Inflammatory macrophage (primary cell): ENCODE data around the gene DLG5.
"Not testable (repeated sequence)": the region's sequence is repeated elsewhere in the genome, so short reads cannot be mapped to it uniquely, and the experiment has no call there.

Experiments
- DNase-seq, 2 donors: peaks; one replicate each; pipeline ENCODE4 v3.0.0-alpha.2; 2020 to 2022

DLG5 gene

DNA sequence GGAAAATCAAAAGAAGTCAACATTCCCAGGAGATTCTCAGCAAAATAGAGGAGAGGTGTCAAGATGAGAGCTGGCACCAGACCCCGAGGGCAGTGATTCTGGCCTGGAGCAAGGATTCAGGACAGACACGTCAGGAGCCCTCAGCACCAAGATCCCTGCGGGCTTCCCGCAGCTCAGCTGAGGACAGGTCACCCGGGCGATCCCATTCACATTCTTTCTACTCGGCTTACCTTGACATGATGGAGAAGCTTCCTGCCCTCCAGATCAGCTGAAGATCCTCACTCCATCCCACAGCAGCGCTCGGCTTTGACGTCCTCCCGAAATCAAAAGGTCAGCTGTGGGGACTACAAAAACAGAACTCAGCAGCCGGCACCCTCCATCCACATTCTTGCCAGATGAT is 139.1 kb downstream of the DLG5 start:
- DNase-seq = no peak

DNA sequence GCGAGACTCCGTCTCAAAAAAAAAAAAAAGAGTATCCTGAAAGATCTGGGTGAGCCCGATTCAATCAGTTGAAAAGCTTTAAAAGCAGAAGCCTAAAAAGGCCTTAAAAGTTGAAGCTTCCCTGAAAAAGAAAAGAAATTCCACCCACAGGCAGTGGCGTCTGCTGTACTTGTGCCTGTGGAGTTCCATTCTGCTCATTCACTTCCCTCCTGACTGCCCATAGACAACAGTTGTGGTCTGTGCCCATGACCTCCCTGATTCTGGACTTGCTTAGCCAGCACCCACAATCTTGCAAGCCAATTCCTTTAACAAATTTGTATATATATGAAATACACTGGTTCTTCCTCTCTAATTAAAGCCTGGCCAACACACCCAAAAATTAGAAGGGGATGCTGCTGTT is 141.7 kb downstream of the DLG5 start:
- DNase-seq = peak; percentile 29 to 59

DNA sequence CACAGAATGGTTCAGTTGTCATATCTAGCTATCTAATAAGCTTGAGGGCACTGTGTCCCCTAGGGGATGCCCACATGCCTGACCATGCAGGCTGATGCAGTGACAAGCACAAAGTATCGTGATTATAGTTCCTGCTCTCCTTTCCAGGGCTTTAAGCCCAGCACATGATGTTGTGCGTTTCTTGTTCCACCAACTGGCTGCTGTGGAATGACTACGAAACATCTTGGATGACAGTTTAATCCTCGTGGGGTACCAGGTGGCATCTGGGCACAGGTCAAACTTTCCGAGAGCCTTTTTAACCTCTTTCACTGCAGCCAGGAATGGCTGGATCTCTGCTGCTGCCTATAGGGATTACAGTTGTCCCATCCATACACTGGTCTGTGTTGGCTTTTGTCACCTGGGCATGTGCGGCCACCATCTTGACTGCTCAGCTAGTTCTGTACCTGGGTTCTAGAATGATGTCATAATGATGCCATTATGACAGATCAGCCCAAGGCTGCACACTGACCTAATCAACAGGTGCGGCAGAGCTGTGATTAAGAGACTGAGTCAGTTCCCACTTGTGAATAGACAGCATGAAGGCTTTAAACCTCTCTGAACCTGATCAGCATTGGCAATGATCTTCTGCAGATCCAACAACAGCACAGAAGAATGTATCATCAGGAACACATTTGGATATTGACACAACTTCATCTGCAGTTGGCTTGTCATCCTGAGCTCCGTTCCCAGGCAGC is 144.1 kb downstream of the DLG5 start:
- no peak for DNase-seq

DNA sequence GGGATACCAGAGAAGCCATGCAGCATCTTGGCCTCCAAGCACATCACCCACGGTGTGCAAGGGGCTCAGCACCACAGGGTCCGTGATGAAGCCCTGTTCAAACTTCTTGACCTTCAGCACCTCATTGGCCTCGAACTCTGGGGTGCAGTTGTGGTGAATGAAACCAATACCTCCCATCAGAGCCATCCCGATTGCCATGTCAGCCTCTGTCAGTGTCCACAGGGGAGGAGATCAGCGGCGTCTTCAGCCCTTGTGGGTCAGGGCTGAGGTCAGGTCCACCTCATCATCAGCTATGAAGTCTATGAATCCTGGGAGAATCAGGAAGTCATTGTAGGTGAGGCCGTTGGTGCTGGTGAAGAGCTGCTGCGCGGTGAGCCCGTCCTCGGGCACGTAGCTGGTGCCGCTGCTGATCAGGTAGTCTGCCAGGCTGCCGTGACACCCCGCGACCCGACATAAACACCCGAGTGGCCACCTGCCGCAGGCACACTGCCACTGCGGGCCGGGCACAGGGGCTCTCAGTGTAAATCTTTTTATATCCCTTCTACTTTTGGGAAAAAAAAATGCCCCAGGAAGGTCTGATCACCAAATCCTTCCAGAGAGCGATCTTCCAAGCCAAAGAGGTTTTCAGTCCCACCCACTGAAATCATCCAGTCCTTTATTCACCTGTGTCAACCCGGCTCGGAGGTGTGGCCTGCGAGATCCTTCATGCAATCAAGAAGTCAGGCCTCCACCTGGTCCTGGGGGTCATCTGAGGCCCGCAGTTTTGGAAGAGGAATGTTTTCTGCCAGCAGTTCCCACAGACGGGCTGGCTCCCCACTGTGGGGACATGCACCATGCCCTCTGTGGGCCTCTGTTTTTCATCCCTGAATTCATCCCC is 144.9 kb downstream of the DLG5 start:
- DNase-seq = no peak

DNA sequence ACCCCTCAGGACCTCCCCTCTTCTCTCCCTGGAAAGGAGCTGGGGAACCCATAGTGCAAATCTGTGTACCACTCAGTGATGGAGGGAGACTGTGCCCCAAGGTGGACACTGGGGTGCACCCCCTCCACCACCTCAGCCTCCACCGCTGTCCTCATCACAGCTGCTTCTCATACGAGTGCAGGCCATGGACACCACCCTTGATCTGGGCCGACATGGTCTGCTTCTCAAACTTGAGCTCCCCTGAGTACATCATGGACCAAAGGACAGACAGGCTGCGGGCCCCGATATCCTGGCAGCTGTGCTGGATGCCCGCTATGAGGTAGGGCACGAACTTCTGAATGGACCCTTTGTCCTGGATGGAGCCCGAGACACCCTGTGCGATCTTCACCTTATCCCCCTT is 146.4 kb downstream of the DLG5 start:
- no peak for DNase-seq

DNA sequence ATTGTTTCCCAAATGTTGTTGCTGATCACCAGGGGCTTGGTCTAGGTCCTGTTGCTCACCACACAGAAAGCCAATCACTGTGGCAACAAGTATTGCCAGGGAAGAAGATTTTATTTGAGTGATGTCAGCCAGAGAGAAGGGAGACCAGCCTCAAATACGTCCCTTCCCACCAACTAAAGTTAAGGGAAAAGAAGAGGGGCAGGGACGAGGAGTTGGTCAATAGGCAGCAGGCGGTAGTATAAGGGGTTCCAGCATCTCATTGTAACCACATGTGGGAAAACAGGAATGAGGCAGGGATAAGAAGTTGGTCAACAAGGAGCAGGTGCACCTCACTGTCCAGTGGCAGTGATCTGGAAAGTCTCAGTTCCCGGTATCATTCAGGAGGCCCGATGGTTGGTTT is 150.1 kb downstream of the DLG5 start:
- no peak for DNase-seq

DNA sequence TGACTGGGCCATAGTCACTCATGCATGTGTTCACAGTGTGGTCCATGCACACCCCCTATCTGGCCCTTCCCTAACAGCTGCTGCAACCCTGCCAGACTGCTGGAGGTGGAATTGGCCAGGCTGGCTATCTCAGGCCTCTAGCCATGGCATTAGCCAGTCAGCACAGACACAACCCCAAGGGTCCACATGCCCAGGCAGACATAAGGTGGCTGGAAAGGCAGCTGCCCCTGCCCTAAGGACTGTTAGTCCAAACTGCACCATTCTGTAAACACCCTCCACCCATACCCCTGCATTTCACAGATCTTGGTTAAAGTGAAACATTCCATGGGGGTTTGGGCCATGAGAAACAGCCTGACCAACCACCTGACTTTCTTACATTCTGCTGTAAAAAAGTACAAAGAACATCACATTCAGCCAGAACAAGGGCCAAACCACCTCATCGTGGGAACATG is 151.6 kb downstream of the DLG5 start:
- no peak for DNase-seq

DNA sequence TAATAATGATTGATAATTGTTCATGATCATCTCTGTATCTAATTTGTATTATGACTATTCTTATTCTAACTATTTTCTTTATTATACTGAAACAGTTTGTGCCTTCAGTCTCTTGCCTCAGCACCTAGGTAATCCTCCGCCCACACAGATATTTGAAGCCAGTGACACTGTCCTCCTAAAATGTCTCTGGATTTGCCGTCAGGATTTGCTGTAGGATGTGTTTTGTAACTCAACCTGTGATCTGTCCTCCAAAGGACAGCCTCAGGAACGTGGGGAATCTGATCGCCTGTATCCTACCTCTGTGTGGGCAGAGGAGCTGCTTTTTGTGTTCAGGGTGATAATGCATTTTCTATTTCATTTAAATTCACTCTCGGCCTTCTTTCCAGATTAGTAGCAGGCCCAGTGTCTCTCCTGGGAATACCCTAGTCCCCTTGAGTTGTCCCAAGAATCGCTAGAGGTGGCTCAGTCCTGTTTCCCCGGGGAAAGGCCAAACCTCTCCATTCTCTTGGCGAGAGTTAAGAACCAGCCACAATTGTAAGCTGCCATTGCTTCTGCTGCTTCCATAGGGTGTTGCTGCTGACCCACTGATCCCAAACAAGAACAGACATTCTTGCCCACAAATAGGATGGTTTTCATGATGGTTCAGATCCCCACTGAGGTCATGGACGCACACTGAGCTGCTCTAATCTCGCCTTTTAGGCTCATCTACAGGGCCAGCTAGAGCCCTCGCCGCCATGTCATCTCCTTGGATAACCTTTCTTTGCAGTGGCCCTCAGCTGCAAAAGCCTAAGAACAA is 152.7 kb downstream of the DLG5 start:
- DNase-seq = no peak

DNA sequence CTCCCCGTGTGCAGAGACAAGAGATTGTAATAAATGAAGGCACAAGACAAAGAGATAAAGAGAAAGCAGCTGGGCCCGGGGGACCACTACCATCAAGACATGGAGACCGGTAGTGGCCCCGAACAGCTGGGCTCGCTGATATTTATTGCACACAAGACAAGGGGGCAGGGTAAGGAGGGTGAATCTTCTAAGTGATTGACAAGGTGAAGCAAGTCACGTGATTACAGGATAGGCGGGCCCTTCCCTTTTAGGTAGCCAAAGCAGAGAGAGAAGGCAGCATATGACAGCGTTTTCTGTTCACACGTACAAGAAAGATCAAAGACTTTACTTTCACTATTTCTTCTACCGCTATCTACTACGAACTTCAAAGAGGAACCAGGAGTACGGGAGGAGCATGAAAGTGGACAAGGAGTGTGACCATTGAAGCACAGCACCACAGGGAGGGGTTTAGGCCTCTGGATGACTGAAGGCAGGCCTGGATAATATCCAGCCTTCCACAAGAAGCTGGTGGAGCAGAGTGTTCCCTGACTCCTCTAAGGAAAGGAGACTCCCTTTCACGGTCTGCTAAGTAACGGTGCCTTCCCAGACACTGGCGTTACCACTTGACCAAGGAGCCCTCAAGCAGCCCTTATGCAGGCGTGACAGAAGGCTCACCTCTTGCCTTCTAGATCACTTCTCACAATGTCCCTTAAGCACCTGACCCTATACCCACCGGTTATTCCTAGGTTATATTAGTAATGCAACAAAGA is 153.5 kb downstream of the DLG5 start:
- DNase-seq = not testable (repeated sequence)

DNA sequence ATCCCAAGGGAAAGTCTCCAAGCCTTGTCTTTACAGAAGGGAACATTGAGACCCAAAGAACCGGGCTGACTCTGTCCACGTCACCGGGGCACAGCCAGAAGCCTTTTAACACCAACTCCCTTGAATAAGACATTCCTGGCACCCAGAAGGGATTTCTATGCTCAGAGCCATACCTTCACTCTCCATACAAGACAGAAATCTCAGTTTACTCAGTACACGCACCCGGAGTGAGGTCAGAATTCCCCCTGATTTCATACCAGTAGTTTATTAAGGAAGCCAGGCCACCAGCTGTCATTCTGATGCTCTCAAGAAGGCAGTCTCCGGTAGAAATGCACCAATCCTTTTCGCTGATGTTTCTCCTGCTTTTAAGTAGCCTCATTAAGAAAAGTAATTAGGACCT is 154.7 kb downstream of the DLG5 start:
- no peak for DNase-seq

DNA sequence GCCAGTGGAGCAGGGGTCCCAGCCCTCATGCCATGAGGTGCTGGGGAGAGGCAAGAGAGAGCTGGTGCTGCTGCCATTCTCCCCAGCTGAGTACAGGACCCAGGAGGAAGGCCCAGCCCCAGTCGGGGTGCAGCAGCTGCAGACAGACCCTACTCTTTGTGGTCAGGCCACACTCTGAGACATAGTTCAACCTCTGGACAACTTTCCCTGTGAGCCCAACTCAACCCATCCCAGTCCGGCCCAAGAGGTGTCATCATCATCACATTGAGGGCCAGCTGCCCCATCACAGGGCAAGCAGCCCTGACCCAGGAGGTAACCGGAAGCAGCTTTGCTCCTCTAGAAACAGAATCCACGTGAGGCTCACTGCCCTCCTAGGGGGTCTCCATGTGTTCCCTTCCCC is 155.1 kb downstream of the DLG5 start:
- DNase-seq = no peak

DNA sequence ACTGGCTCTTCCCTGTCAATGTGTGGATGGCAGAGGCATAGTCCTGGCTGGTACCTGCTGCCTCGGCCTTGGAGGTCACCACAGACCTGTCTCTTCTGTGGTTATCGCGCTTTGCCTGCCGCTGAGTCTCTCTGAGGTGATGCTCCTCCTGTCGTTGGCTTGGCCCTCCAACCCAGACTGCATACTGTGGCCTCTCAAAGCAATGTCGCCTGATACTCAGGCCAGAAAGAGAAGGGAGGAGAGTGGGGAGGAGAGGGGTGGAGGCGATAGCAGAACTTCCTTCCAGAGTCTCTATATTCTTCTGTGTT is 155.7 kb downstream of the DLG5 start:
- no peak for DNase-seq

DNA sequence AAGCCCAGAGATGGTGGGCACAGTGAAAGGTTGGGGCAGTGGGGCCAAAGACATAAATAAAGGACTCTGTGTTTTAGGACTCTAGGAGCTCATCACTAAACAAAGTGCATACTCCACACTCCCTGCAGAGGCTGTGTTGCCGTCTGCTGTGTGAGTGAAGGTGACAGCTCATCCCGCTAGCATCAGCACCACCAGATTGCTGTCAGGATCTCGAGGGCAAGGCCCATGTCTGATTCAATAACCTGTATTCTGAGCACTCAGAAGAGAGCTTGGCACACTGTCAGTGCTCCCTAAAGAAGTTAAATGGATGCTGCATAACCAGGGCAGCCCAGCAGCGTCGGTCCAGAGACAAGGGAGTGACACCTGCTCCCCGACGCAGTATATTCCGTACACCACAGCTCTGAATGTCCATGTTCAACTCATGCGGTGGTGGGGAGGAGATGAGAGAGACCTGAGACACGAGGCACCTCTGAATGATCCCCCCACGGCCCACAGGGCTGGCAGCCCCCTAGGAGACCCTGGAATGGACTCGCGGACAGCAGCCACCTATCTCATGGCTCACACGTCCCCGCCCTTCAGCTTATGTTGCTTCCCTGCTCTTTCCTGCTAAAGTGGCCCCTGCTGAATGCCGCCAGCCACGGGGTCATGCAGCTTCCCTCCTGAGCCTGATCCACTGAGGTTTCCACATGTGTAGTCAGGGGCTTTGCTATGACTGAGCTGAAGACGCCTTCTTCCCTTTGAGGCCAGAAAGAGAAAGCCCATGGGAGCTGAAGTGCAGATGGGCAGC is 156.3 kb downstream of the DLG5 start:
- DNase-seq = no peak

DNA sequence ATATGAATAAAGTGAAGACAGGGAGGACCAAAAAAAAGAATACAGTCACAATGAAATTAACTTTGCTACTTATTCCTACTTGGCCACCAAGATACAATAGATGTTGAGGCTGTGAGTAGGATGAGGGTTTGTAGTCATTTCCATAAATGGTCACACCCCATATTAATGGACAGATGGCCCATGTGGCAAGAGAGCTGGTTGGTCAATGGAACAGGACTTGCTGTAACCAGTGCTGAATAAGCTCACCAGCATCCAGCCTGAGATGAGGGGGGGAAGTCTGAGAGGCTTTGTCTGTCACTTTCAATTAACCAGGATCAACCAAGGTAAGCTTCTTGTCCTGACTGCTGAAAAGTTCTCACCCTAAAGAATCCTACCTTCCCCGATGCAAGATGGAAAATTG is 158.5 kb downstream of the DLG5 start:
- DNase-seq = no peak

DNA sequence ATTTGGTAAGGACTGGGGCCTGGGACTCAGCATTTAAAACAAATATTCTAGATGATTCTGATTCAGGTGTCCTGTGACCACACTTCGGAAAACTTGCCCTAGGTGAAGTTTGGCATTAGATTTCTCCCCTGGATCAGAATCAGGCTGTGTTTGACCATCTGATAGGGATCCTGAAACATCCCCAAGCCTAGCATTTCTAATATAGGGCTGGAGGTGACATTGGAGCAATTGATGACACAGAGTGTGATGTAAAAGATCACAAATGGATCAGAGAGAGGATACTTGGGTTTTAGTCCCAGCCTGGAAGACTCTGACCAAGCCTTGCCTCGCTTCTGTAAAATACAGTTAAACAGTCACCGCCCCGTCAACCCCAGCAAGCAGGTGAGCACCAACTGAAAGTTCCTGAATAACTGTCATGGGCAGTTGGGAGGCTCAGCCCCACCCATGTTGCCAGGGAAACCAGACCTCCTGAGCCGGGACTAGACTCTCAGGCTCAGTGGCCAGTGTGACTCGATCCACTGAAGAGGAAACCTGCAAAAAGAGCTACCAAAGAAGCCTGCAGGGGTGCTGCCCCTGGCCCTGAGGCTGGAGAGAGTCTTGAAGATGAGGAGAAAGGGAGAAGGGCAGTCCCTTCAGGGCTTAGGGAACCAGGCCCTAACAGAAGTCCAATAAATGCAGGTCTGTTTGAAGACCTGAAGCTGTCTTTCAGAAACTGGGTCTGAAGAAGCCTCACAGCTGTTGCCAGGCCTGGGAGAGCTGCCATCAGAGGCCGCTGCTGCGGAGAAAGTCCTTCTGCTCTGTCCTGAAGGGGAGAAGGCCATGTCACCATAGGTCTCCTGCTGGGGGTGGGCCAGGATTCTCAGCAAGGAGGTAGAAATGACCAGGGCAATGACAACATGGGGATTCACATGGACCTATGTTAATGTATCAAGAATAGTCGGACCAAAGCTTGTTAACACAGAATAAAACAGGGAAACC is 162.8 kb downstream of the DLG5 start:
- DNase-seq = no peak

DNA sequence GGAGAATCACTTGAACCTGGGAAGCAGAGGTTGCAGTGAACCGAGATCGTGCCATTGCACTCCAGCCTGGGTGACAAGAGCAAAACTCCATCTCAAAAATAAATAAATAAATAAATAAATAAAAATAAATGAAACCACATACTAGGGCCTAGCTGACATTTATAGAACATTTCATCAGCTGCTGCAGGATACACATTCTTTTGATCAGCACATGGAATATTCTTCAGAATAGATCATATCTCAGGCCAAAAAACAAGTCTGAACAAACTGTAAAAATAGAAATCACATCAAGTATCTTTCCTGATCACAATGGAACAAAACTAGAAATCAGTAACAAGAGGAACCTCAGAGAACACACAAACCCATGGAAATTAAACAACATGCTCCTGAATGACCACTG is 168.1 kb downstream of the DLG5 start:
- DNase-seq = not testable (repeated sequence)

DNA sequence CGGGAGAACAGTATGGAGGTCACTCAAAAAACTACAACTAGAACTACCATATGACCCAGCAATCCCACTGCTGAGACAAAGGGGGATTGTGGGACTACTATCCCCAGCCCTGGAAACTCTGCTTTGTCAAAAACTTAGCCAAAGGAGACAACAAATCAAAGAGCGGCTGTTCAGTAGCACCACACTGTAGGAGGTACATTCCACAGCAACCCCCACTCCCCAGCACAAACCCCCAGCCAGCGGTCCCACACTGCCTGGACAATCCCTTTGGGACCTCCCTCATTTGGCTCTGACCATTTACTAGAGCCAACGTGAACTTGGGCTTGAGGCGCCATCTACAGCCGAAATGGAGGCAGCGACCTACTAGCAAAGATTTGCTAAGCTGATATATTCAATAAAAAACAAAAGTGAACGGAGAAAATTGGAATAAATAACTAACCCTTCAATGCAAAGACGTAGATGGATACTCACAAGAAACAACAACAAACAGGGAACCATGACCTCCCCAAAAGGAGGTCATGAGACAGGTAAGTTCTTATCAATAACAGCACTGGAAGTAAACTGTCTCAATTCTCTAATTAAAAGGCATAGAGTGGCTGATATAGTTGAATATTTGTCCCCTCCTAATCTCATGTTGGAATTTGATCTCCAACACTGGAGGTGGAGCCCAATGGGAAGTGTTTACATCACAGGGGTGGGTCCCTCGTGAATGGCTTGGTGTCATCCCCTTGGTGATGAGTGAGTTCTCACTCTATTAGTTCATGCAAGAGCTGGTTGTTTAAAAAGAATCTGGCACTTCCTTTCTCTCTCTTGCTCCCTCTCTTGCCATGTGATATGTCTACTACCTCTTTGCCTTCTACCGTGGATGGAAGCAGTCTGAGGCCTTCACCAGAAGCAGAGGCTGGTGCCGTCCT is 170.0 kb downstream of the DLG5 start:
- peak in 1 of 2 donors; percentile 55 for DNase-seq

DNA sequence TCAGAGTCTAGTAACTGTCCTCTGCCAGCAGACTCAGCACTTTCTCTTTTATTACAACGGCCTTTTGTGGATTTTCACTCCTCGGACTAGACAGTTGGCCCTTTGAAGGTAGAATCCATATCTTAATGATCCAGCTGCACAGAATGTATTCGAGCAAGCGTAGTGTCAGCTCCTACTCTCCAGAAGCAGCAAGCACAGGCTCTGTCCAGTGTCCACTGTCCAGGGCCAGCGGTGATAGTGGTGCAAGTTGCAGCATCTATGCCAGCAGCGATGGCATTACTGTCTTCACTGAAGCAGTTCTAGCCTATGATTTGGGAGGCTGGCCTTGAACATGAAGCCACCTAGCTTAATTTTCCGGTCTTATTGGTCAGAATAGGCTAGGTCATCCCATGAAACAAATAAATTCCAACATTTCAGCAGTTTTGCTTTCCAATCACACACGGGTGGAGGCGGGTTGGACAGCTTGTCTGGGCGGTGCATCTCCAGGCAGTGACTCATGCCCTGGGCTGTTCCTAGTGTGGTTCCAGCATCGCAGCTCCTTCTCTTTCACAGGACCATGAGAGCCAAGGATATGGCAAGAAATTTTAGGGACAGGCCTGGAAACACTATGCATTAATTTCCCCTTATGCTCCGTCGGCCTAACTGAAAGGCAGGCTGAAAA is 180.4 kb downstream of the DLG5 start:
- no peak for DNase-seq

DNA sequence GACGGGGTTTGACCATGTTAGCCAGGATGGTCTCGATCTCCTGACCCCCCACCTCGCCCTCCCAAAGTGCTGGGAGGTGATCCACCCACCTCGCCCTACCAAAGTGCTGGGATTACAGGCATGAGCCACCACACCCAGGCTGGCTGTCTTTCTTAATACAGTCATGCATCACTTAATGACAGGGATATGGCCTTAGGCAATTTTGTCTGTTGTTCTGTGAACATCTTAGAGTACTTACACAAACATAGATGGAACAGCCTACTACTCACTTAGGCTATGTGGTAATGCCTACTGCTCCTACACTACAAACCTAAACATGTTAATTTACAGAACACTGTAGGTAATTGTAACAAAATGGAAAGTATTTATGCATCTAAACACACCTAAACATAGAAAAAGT is 182.3 kb downstream of the DLG5 start:
- DNase-seq = no peak
